Stimulated activated effector memory CD8-positive, alpha-beta T cell treated with anti-CD3 and anti-CD28 coated beads, Interleukin-12 subunit alpha, Interleukin-12 subunit beta, amount 100 ng/mL, for 72 hours (primary cell): ENCODE data around the gene KRT83.
A peak's percentile ranks its signal among the peaks of the same experiment; 100 is the strongest.

Source experiments
- ATAC-seq: fragments of 150-1000 bp; cut with Tn5 transposase; 2 replicates; pipeline ENCODE4 v1.10.0; 2021
- DNase-seq, 2 donors: peaks; one replicate each; pipeline ENCODE4 v3.0.0; 2021 to 2022; ENCODE audit warnings: low spot score in 2 of 2
- H3K27ac Mint-ChIP-seq: one replicate; pipeline ENCODE4 v1.8.0; 2022; ENCODE audit warnings: mild to moderate bottlenecking, mixed read lengths
- H3K36me3 Mint-ChIP-seq: one replicate; pipeline ENCODE4 v1.8.0; 2022; ENCODE audit warnings: mild to moderate bottlenecking, mixed read lengths
- H3K4me1 Mint-ChIP-seq: one replicate; pipeline ENCODE4 v1.8.0; 2022; ENCODE audit warnings: mixed read lengths
- H3K4me3 Mint-ChIP-seq: one replicate; pipeline ENCODE4 v1.8.0; 2022; ENCODE audit warnings: mild to moderate bottlenecking, mixed read lengths
- H3K9me3 Mint-ChIP-seq: one replicate; pipeline ENCODE4 v1.8.0; 2022; ENCODE audit warnings: mixed read lengths

KRT83 gene

DNA sequence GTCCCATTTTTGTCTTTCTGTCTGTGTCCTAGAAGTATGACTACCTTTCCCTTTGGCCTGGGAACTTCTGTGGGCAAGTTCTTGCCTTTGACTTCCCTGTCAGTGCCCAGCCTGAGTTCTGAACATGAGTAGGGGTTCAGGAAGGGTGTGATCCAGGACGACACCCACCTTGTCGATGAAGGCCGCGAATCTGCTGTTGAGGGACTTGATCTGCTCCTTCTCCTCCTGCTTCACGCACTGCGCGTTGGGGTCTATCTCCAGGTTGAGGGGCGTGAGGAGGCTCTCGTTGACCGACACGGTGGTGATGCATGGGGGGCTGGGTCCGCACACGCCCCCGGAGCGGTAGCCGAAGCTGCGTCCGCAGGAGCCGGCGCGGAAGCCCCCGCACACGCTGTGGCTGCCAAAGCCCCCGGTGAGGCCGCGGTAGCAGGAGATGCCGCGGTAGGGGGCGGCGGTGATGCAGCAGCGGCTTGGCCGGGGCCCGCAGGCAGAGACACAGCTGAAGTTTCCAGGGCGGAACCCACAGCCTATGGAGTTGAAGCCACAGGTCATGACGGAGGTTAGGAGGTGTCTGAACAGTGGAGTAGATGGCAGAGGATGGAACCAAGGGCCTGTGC, at the start of gene KRT83:
KRT83 (minus strand) TSS at position 615 of the 617 bp plus-strand sequence; CDS start at position 552, 63 bp downstream.
- DNase-seq (no peak), ATAC-seq (no peak)
- no peak within 1 kb of the TSS for H3K27ac Mint-ChIP-seq
- H3K36me3 Mint-ChIP-seq, result no peaks in the 10 kb centered on the region
- no peaks in the 10 kb centered on the region for H3K4me1 Mint-ChIP-seq
- H3K4me3 Mint-ChIP-seq, result no peak within 1 kb of the TSS
- no peaks in the 10 kb centered on the region for H3K9me3 Mint-ChIP-seq

DNA sequence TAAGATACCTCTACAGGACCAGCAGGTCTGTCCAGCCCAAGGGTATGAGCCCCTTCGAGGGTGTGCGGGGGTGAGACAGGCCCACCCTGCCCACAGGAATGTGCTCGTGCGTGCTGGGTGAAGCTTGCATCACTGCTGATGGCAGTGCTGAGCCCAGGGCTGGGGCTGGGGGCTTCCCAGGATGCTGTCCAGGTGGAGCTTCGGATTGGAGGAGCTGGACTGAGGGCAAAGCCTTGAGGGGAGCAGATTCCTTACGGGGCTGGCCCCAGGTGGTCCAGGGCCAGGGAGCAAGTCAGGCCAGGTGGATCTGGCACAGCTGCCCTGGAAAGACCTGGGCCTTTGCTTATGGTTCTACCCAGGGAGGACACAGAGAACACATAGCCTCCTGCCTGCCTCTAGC, 48.6 kb upstream of the KRT83 start:
- Mint-ChIP-seq H3K4me3 (no peak overlapping the region), H3K4me1 (no peaks in the 10 kb centered on the region), H3K27ac (no peak overlapping the region), H3K36me3 (no peaks in the 10 kb centered on the region), H3K9me3 (no peaks in the 10 kb centered on the region)
- ATAC-seq, result no peak
- DNase-seq, result no peak

DNA sequence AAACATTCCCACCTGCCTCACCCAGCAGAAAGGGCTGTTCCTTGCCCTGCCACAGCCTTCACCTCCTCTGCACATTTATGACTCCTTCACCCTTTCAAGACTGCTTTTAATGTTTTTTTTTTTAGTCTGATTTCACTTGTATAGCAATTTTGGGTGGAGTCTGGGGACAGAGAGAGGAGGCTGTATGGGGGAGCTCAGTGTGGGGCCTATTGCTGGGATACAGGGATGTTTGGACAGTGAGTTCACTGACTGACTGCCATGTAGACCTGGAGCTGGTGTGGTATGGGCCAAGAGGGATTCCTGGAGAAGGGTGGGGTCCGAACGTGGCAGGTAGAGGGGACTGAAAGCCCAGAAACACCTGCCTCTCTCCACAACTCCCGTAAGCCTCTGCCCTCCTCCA, 48.0 kb upstream of the KRT83 start:
- H3K4me1 Mint-ChIP-seq, result no peaks in the 10 kb centered on the region
- no peak overlapping the region for H3K4me3 Mint-ChIP-seq
- no peak overlapping the region for H3K27ac Mint-ChIP-seq
- DNase-seq (no peak), ATAC-seq (no peak)
- no peaks in the 10 kb centered on the region for H3K36me3 Mint-ChIP-seq
- no peaks in the 10 kb centered on the region for H3K9me3 Mint-ChIP-seq

DNA sequence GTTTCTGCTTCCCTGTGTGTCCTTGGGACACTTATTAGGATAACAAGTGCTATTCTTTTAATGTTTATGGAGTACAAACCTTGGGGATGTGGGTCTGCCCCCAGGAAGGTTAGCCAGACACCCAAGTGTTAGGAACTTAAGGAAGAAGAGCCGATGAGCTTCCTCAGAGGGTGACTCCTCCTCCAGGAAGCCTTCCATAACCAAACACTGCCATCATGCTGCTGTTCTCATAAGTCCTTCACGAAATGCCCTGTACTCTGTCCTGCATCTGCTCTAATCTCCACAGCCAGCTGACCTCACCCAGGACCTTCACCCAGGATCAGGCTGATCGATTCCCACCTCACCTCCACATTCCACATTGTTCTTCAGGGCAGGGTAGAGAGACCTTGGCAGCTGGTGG, 47.3 kb upstream of the KRT83 start:
- no peak for ATAC-seq
- no peaks in the 10 kb centered on the region for H3K36me3 Mint-ChIP-seq
- no peaks in the 10 kb centered on the region for H3K4me1 Mint-ChIP-seq
- no peak overlapping the region for H3K4me3 Mint-ChIP-seq
- no peaks in the 10 kb centered on the region for H3K9me3 Mint-ChIP-seq
- H3K27ac Mint-ChIP-seq, result no peak overlapping the region
- DNase-seq, result no peak

GRCh38 chr12:52367876-52368275, 46.7 kb upstream of the KRT83 start:
- Mint-ChIP-seq H3K4me1 (peaks cover 5% of the 10 kb centered on the region), H3K27ac (no peak overlapping the region), H3K9me3 (no peaks in the 10 kb centered on the region), H3K4me3 (no peak overlapping the region), H3K36me3 (no peaks in the 10 kb centered on the region)
- ATAC-seq (no peak), DNase-seq (no peak)

DNA sequence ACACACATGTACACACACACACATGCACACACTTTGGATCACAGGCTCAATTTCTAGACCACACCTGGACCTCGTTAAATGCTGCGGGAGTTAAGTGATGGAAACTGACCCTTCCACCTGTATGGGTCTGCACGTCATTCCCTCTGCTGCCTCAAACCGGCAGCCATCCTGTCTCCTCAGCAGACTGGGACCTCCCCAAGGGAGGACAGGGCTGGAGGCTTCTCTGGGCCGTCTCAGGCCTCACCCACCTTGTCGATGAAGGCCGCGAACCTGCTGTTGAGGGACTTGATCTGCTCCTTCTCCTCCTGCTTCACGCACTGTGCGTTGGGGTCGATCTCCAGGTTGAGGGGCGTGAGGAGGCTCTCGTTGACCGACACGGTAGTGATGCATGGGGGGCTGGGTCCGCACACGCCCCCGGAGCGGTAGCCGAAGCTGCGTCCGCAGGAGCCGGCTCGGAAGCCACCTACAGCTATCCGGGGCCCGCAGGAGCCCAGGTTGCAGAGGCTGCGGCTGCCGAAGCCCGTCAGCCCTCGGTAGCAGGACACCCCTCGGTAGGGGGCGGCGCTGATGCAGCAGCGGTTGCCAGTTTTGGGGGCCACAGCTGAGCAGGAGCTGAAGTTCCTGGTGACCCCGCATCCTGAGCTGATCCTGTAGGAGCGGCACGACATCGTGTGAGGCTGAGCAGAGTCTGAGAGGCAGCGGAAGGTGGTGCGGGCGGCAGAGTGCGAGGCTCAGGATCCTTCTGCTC, 45.7 kb upstream of the KRT83 start, which contains the start of gene KRT85:
KRT85 (minus strand) TSS at position 744 of the 748 bp plus-strand sequence; CDS start at position 668, 76 bp downstream.
- Mint-ChIP-seq H3K4me3 (no peak within 1 kb of the TSS), H3K4me1 (peaks cover 11% of the 10 kb centered on the region), H3K27ac (no peak within 1 kb of the TSS), H3K36me3 (no peaks in the 10 kb centered on the region), H3K9me3 (no peaks in the 10 kb centered on the region)
- no peak for DNase-seq
- no peak for ATAC-seq

DNA sequence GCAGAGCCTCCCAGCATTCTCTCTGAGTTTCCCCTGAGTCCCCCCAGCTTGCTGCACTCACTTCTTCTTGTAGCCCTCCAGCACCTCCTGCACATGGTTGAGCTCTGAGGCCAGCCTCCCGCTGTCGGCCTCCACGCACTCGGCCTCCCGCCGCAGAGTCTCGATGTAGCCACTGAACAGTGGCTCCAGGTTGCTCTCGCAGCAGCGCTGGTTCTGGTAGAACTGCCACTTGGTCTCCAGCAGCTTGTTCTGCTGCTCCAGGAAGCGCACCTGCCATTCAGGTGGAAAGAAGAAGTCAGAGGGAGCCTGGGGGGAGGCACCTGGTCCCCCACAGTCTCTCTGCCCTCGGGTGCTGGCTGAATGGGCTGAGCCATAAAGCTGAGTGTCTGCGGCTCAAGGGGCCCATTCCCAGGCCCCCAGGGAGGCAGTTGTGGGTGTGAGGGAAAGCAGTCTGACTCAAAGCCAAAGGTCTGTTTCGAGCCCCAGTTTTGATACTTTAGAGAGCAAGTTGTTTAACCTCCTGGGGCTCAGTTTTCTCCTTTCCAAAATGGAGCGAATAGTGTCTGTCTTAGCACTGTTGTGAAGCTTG, 43.8 kb upstream of the KRT83 start:
- H3K9me3 Mint-ChIP-seq, result no peaks in the 10 kb centered on the region
- H3K4me3 Mint-ChIP-seq, result no peak overlapping the region
- DNase-seq (no peak), ATAC-seq (no peak)
- peaks cover 30% of the 10 kb centered on the region for H3K4me1 Mint-ChIP-seq
- H3K36me3 Mint-ChIP-seq, result no peaks in the 10 kb centered on the region
- no peak overlapping the region for H3K27ac Mint-ChIP-seq

- no peak for DNase-seq
- no peaks in the 10 kb centered on the region for H3K36me3 Mint-ChIP-seq
- H3K4me1 Mint-ChIP-seq, result peaks cover 40% of the 10 kb centered on the region
- no peak overlapping the region for H3K4me3 Mint-ChIP-seq
- H3K27ac Mint-ChIP-seq, result no peak overlapping the region
- ATAC-seq, result no peak
- H3K9me3 Mint-ChIP-seq, result no peaks in the 10 kb centered on the region
Measured at GRCh38 chr12:52364061-52364460, 42.9 kb upstream of the KRT83 start.

GRCh38 chr12:52363111-52363679, 42.0 kb upstream of the KRT83 start:
- Mint-ChIP-seq H3K4me1 (peaks cover 48% of the 10 kb centered on the region), H3K9me3 (no peaks in the 10 kb centered on the region), H3K4me3 (no peak overlapping the region), H3K36me3 (no peaks in the 10 kb centered on the region), H3K27ac (no peak overlapping the region)
- DNase-seq (no peak), ATAC-seq (no peak)

GRCh38 chr12:52362118-52362726, 41.0 kb upstream of the KRT83 start:
- DNase-seq (no peak), ATAC-seq (no peak)
- H3K36me3 Mint-ChIP-seq, result no peaks in the 10 kb centered on the region
- H3K27ac Mint-ChIP-seq, result no peak overlapping the region
- H3K4me1 Mint-ChIP-seq, result peaks cover 50% of the 10 kb centered on the region
- H3K9me3 Mint-ChIP-seq, result no peaks in the 10 kb centered on the region
- H3K4me3 Mint-ChIP-seq, result no peak overlapping the region

GRCh38 chr12:52361553-52361952, 40.4 kb upstream of the KRT83 start:
- no peaks in the 10 kb centered on the region for H3K36me3 Mint-ChIP-seq
- H3K27ac Mint-ChIP-seq, result no peak overlapping the region
- peak; percentile 77 for ATAC-seq
- peaks cover 50% of the 10 kb centered on the region for H3K4me1 Mint-ChIP-seq
- H3K9me3 Mint-ChIP-seq, result no peaks in the 10 kb centered on the region
- no peak for DNase-seq
- H3K4me3 Mint-ChIP-seq, result no peak overlapping the region

DNA sequence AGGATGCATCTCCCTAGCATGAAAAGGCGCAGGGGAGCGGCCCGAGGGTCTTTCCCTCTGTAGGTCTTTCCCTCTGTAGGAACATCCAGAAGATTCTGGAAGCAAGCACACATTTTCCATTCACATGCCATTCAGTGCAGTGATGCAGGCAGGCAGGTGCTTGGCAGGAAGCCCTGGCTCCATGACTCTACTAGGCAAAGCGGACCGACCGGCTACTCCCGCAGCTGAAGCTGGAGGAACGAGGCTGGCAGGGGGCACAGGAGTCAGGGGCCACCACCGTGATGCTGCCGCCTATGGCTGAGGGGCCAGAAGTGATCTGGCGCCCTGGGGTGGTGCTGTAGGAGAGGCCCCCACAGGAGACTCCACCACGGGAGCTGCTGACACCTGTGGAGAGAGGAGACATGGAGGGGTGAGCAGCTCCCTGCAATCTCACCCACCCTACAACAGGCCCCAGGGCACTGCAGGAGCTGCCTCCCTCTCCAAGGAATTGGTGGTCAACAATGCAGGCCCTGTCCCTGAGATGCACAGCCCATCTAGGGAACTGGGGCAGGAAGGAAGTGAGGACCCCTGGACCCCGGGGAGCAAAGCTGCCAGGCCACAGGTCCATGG, 39.6 kb upstream of the KRT83 start:
- Mint-ChIP-seq H3K36me3 (no peaks in the 10 kb centered on the region), H3K9me3 (no peaks in the 10 kb centered on the region), H3K4me1 (peaks cover 50% of the 10 kb centered on the region), H3K4me3 (no peak overlapping the region), H3K27ac (no peak overlapping the region)
- DNase-seq (no peak), ATAC-seq (no peak)

DNA sequence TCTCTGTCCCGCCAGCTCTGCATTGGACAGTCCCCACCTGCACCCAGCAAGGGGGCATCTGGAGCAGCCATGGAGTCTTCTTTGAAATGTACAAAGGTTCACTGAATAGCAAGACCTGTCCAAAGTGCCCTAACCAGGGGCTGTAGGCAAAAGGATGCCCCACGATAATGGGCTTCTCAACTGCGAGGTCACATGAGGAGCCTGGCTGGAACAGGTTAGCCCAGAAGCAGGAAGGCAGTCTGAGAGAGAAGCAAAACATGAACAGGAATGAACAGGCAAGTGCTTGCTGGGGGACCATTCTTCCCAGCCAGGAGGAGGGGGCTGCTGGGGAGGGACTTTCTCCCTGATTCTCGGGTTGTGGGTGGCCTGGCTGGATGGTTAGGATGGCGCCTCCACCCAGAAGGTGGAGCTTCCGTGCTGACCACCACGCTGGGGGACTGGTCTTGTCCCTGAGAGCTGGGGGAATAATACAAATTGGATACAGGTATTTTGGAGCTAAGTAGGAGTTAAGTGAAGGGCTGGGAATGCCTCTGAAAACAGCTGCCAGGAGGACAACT, 39.0 kb upstream of the KRT83 start:
- ATAC-seq, result no peak
- H3K9me3 Mint-ChIP-seq, result no peaks in the 10 kb centered on the region
- no peak overlapping the region for H3K4me3 Mint-ChIP-seq
- no peak overlapping the region for H3K27ac Mint-ChIP-seq
- peaks cover 50% of the 10 kb centered on the region for H3K4me1 Mint-ChIP-seq
- DNase-seq, result no peak
- no peaks in the 10 kb centered on the region for H3K36me3 Mint-ChIP-seq

- ATAC-seq (no peak), DNase-seq (no peak)
- H3K4me3 Mint-ChIP-seq, result no peak overlapping the region
- H3K36me3 Mint-ChIP-seq, result no peaks in the 10 kb centered on the region
- no peaks in the 10 kb centered on the region for H3K9me3 Mint-ChIP-seq
- peaks cover 50% of the 10 kb centered on the region for H3K4me1 Mint-ChIP-seq
- H3K27ac Mint-ChIP-seq, result peak overlapping the region; percentile 63
Measured at GRCh38 chr12:52359621-52360061, 38.4 kb upstream of the KRT83 start.
